ENCODE measurements around the gene MT1HL1.

Gene MT1HL1

DNA sequence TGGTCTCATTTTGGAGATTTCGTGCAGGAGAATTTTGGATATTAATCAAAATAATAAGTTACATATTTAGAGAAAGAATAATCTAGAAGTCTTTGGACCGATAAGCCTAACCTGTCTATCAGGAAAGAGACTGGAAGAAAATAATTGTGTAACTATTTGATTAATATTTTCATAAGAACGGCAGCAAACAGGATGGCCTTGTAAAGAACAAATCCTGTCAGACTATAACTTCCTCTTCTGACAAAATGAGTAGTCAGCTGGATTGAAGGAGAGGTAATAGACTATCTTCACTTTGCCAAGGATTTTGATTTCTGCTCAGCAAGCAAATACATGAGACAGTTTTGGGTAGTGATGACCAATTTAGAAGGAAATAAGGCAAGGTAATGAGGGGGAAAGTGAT lies 25.0 kb upstream of the MT1HL1 start:
- no peak overlapping the region for H3K27ac ChIP-seq (ENCODE audit: low read depth, low read length, poor library complexity, severe bottlenecking)
- no peaks in the 10 kb centered on the region for H3K27me3 ChIP-seq (ENCODE audit: insufficient read depth, low read length)
- H3K4me3 ChIP-seq (ENCODE audit: low read depth, low read length, poor library complexity, severe bottlenecking): no peak overlapping the region
- H3K4me1 ChIP-seq (ENCODE audit: insufficient read depth, low read length, severe bottlenecking): no peaks in the 10 kb centered on the region
- H3K79me2 ChIP-seq (ENCODE audit: insufficient read depth, low read length): no peaks in the 10 kb centered on the region
- no peak overlapping the region for H3K4me2 ChIP-seq (ENCODE audit: low read length)
- H4K20me1 ChIP-seq (ENCODE audit: insufficient read depth, low read length): no peaks in the 10 kb centered on the region
- H3K36me3 ChIP-seq (ENCODE audit: insufficient read depth, low read length): no peaks in the 10 kb centered on the region
- TF ChIP-seq EZH2 (IDR thresholded peaks at IDR 0.05; ENCODE audit: borderline replicate concordance, low read length) (no peak), CTCF (IDR thresholded peaks at IDR 0.05; ENCODE audit: low read length) (no peak)
- no peak overlapping the region for H3K9ac ChIP-seq (ENCODE audit: low read length)
- no peak overlapping the region for H2AFZ ChIP-seq (ENCODE audit: low read length)
- no peaks in the 10 kb centered on the region for H3K9me3 ChIP-seq (ENCODE audit: low read length)
- H3K9me2 ChIP-seq (ENCODE audit: low read depth, low read length): no peaks in the 10 kb centered on the region
- no peaks in the 10 kb centered on the region for H3F3A ChIP-seq (ENCODE audit: insufficient read depth, low read length)

- Histone ChIP-seq H3K4me3 (ENCODE audit: low read depth, low read length, poor library complexity, severe bottlenecking) (no peak overlapping the region), H3K9ac (ENCODE audit: low read length) (no peak overlapping the region), H3K36me3 (ENCODE audit: insufficient read depth, low read length) (no peaks in the 10 kb centered on the region), H3K9me2 (ENCODE audit: low read depth, low read length) (no peaks in the 10 kb centered on the region), H3K9me3 (ENCODE audit: low read length) (no peaks in the 10 kb centered on the region), H3K27ac (ENCODE audit: low read depth, low read length, poor library complexity, severe bottlenecking) (no peak overlapping the region), H3K79me2 (ENCODE audit: insufficient read depth, low read length) (no peaks in the 10 kb centered on the region), H3K27me3 (ENCODE audit: insufficient read depth, low read length) (no peaks in the 10 kb centered on the region), H3K4me1 (ENCODE audit: insufficient read depth, low read length, severe bottlenecking) (no peaks in the 10 kb centered on the region), H3K4me2 (ENCODE audit: low read length) (no peak overlapping the region), H3F3A (ENCODE audit: insufficient read depth, low read length) (no peaks in the 10 kb centered on the region), H4K20me1 (ENCODE audit: insufficient read depth, low read length) (no peaks in the 10 kb centered on the region), H2AFZ (ENCODE audit: low read length) (no peak overlapping the region)
- no peak for TF ChIP-seq EZH2 (IDR thresholded peaks at IDR 0.05; ENCODE audit: borderline replicate concordance, low read length)
- no peak for TF ChIP-seq CTCF (IDR thresholded peaks at IDR 0.05; ENCODE audit: low read length)
These were observed 21.3 kb upstream of the MT1HL1 start for GRCh38 chr1:237025358-237026074.

DNA sequence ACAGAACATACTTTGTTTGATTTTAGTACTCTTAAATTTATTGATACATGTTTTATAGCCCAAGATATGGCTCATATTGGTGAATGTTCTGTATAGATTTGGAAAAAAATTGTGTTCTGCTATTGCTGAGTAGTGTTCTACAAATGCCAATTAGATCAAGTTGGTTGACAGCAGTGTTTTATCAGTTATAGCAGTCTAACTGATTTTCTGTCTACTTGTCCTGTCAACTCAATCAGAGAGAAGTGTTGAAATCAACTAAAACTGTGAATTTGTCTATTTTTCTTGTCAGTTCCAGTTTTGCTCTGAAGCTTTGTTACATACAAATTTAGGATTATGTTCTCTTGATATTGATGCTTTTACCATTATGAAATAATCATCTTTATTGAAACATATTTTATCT lies 14.7 kb upstream of the MT1HL1 start:
- H3K27ac ChIP-seq (ENCODE audit: low read depth, low read length, poor library complexity, severe bottlenecking): no peak overlapping the region
- no peaks in the 10 kb centered on the region for H3K27me3 ChIP-seq (ENCODE audit: insufficient read depth, low read length)
- no peaks in the 10 kb centered on the region for H3K79me2 ChIP-seq (ENCODE audit: insufficient read depth, low read length)
- no peaks in the 10 kb centered on the region for H3K9me3 ChIP-seq (ENCODE audit: low read length)
- H2AFZ ChIP-seq (ENCODE audit: low read length): no peak overlapping the region
- TF ChIP-seq EZH2 (IDR thresholded peaks at IDR 0.05; ENCODE audit: borderline replicate concordance, low read length) (no peak), CTCF (IDR thresholded peaks at IDR 0.05; ENCODE audit: low read length) (no peak)
- no peaks in the 10 kb centered on the region for H3K9me2 ChIP-seq (ENCODE audit: low read depth, low read length)
- H3F3A ChIP-seq (ENCODE audit: insufficient read depth, low read length): no peaks in the 10 kb centered on the region
- no peak overlapping the region for H3K4me2 ChIP-seq (ENCODE audit: low read length)
- no peaks in the 10 kb centered on the region for H3K36me3 ChIP-seq (ENCODE audit: insufficient read depth, low read length)
- no peaks in the 10 kb centered on the region for H3K4me1 ChIP-seq (ENCODE audit: insufficient read depth, low read length, severe bottlenecking)
- H3K4me3 ChIP-seq (ENCODE audit: low read depth, low read length, poor library complexity, severe bottlenecking): no peak overlapping the region
- no peak overlapping the region for H3K9ac ChIP-seq (ENCODE audit: low read length)
- H4K20me1 ChIP-seq (ENCODE audit: insufficient read depth, low read length): no peaks in the 10 kb centered on the region
